Aorta (tissue), 5 donors: ENCODE measurements around the gene LGALSL. TPM values are rescaled to one million over a fixed set of nuclear protein-coding genes. Genes with fewer than 3 reads are reported as not detected.
A peak's percentile ranks its signal among the peaks of the same experiment; 100 is the strongest.

Source experiments
- ATAC-seq: fragments of 200-7000 bp; cut with Tn5 transposase; one replicate; pipeline ENCODE4 v1.9.1; 2022; ENCODE audit warnings: moderate library complexity; ENCODE audit not compliant: low FRiP score
- DNase-seq, 2 donors: peaks; one replicate each; pipeline ENCODE4 v3.0.0-alpha.2; 2020
- H3K27ac ChIP-seq, 2 donors: one replicate each; pipeline ENCODE4 v1.5.1; 2013; ENCODE audit warnings: low read length in 2 of 2, mild to moderate bottlenecking in 2 of 2, moderate library complexity in 2 of 2, control low read depth in 1 of 2, inconsistent platforms in 1 of 2, low read depth in 1 of 2
- H3K27me3 ChIP-seq, 2 donors: one replicate each; pipeline ENCODE4 v1.6.1; 2013; ENCODE audit warnings: control low read depth in 1 of 2, low read length in 1 of 2, mild to moderate bottlenecking in 1 of 2, moderate library complexity in 1 of 2; ENCODE audit not compliant: insufficient read depth in 2 of 2, control insufficient read depth in 1 of 2
- H3K36me3 ChIP-seq, 2 donors: one replicate each; pipeline ENCODE4 v1.6.1; 2013; ENCODE audit warnings: control low read depth in 1 of 2, low read length in 1 of 2, mild to moderate bottlenecking in 1 of 2; ENCODE audit not compliant: insufficient read depth in 2 of 2, control insufficient read depth in 1 of 2
- H3K4me1 ChIP-seq, 2 donors: one replicate each; pipeline ENCODE4 v1.6.1; 2013; ENCODE audit warnings: low read length in 2 of 2, control low read depth in 1 of 2, mild to moderate bottlenecking in 1 of 2, moderate library complexity in 1 of 2; ENCODE audit not compliant: insufficient read depth in 2 of 2, control insufficient read depth in 1 of 2
- H3K4me3 ChIP-seq, 2 donors: one replicate each; pipeline ENCODE4 v1.5.1; 2013; ENCODE audit warnings: low read length in 2 of 2, control low read depth in 1 of 2, mild to moderate bottlenecking in 1 of 2
- H3K9me3 ChIP-seq: one replicate; pipeline ENCODE4 v1.6.1; 2013; ENCODE audit warnings: mild to moderate bottlenecking, low read length; ENCODE audit not compliant: control insufficient read depth
- WGBS, 2 donors: extraction: QIAGEN DNeasy Blood & Tissue Kit; methylation state at CpG; one replicate each; pipeline ENCODE4 v1.1.7; 2013; 5-methylcytosine and 5-hydroxymethylcytosine counted together
- intact Hi-C, 2 donors: fragments of 100-400 bp; cut with DNase I; formaldehyde crosslinking; loops; one replicate each; pipeline versions ENCODE4 v1.14.2 to v1.15.0; 2022
- polyA plus RNA-seq, 2 donors: library from polyadenylated mRNA; stranded (reverse); fragments of 200-250 nt; gene quantifications; one replicate each; pipeline ENCODE4 v1.2.3, GENCODE V29; 2013
- total RNA-seq, 2 donors: library from RNA; stranded (reverse); fragmentation: NEBNext Ultra II Directional; extraction: Animal tissue kit (Norgen Biotek cat#: 25700); gene quantifications; one replicate each; pipeline ENCODE4 v1.2.1, GENCODE V29; 2021
- donor health status: healthy with polysubstance abuse.
- donor health status: Bipolar disorder and iron deficiency.
- donor health status: DM: no; HTN: no; CAD: no.
- donor health status: DM: no; HTN: no; CAD: no.
- donor health status: DM: yes; HTN: yes; CAD: no.

Gene LGALSL
- total and polyA plus RNA-seq, 4 donors, result 18.5 to 26.8 (median 19.4) TPM

DNA sequence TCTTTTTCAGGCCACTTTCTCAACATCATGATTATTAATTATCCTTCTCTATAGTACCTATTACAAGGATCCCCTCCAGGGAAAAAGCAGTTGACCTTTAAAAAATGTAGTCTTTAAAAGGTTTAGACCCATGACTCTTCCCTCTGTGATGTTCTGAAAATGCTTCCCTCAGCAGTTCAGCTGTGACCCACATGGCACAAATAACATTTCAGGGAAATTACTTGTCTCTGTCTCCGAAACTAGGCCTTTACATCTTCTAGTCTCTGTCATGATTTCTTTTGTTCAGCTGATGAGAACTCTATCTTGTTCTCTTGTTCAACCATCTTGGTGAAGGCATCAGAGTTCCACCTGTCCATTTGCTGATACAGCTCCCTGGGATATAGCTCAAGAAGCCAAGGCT is 28.3 kb downstream of the LGALSL start:
- 89 to 98% methylated on average over 1 of the region's 1 CpG for WGBS, 2 donors
- no peak overlapping the region for H3K4me3 ChIP-seq
- DNase-seq (no peak), ATAC-seq (no peak)
- no peaks in the 10 kb centered on the region for H3K9me3 ChIP-seq
- H3K27me3 ChIP-seq, result no peaks in the 10 kb centered on the region
- H3K36me3 ChIP-seq, result no peaks in the 10 kb centered on the region
- intact Hi-C loops, result loop anchor here in 1 of 2 donors (10.0 kb wide), 1 partner anchor 437 kb away; no protein-coding TSS in a partner anchor
- no peaks in the 10 kb centered on the region for H3K4me1 ChIP-seq
- H3K27ac ChIP-seq, result no peak overlapping the region

- Histone ChIP-seq H3K36me3 (no peaks in the 10 kb centered on the region), H3K27me3 (no peaks in the 10 kb centered on the region), H3K4me3 (no peak overlapping the region), H3K9me3 (no peaks in the 10 kb centered on the region), H3K4me1 (no peaks in the 10 kb centered on the region), H3K27ac (no peak overlapping the region)
- ATAC-seq, result no peak
- no peak for DNase-seq
- WGBS, 2 donors, result 57 to 59% methylated on average over 5 of the region's 5 CpGs
- intact Hi-C loops, result loop anchor here in 1 of 2 donors (10.0 kb wide), 1 partner anchor 438 kb away; no protein-coding TSS in a partner anchor
Observed at GRCh38 chr2:64482765-64483504, 29.0 kb downstream of the LGALSL start.

- no peak overlapping the region for H3K27ac ChIP-seq
- no peaks in the 10 kb centered on the region for H3K4me1 ChIP-seq
- ATAC-seq (no peak), DNase-seq (no peak)
- H3K9me3 ChIP-seq, result no peaks in the 10 kb centered on the region
- no peak overlapping the region for H3K4me3 ChIP-seq
- WGBS, 2 donors, result 76 to 83% methylated on average over 4 of the region's 4 CpGs
- no peaks in the 10 kb centered on the region for H3K27me3 ChIP-seq
- no peaks in the 10 kb centered on the region for H3K36me3 ChIP-seq
- intact Hi-C loops, result loop anchor here (5.0 to 10.0 kb wide), 4 partner anchors 33 to 441 kb away; partner anchors contain the start of gene LGALSL (in 1 of the 2)
Observed at GRCh38 chr2:64485331-64485730, 31.4 kb downstream of the LGALSL start.

DNA sequence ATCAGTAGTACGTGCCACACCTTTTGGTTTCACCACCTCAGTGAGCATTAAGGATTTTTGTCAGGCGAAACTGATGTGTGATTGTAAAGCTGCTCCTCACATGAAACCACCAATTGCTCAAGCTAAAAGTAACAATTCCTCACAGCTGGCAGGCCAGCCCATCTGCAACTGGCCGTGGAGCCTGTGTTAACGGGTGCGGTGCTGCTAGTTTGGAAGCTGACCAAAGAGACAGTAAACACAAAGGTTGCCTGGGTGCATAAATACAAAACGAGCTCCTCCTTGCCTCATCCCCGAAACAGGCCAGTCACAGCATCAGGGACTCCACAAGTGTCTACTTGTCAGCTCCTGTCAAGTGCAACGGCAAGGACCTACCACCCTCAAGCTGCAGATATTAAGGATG is 32.0 kb downstream of the LGALSL start:
- intact Hi-C loops, result loop anchor here (2.0 to 10.0 kb wide), 5 partner anchors 34 to 441 kb away; partner anchors contain the start of gene LGALSL (in 1 of the 2)
- no peak for ATAC-seq
- no peak for DNase-seq
- Histone ChIP-seq H3K27ac (no peak overlapping the region), H3K27me3 (no peaks in the 10 kb centered on the region), H3K9me3 (no peaks in the 10 kb centered on the region), H3K4me1 (no peaks in the 10 kb centered on the region), H3K4me3 (no peak overlapping the region), H3K36me3 (no peaks in the 10 kb centered on the region)
- 82 to 85% methylated on average over 8 of the region's 8 CpGs for WGBS, 2 donors

GRCh38 chr2:64487256-64488049 is 33.5 kb downstream of the LGALSL start:
- Histone ChIP-seq H3K27me3 (no peaks in the 10 kb centered on the region), H3K36me3 (no peaks in the 10 kb centered on the region), H3K9me3 (no peaks in the 10 kb centered on the region), H3K4me1 (peaks cover 0 to 2% of the 10 kb centered on the region in 2 donors), H3K27ac (no peak overlapping the region), H3K4me3 (no peak overlapping the region)
- intact Hi-C loops, result loop anchor here (2.0 to 10.0 kb wide), 5 partner anchors 35 to 443 kb away; partner anchors contain the start of gene LGALSL (in 1 of the 2)
- ATAC-seq (no peak), DNase-seq (no peak)
- WGBS, 2 donors, result 64 to 67% methylated on average over 10 of the region's 10 CpGs

GRCh38 chr2:64488050-64488974 is 34.4 kb downstream of the LGALSL start:
- Histone ChIP-seq H3K4me1 (peaks cover 0 to 2% of the 10 kb centered on the region in 2 donors), H3K9me3 (no peaks in the 10 kb centered on the region), H3K27ac (no peak overlapping the region), H3K4me3 (no peak overlapping the region), H3K27me3 (no peaks in the 10 kb centered on the region), H3K36me3 (no peaks in the 10 kb centered on the region)
- peak; percentile 71 to 90 for DNase-seq
- peak; percentile 76 for ATAC-seq
- 55 to 56% methylated on average over 20 of the region's 20 CpGs for WGBS, 2 donors
- intact Hi-C loops, result loop anchor here (5.0 to 10.0 kb wide), 4 partner anchors 36 to 444 kb away; partner anchors contain the start of gene LGALSL (in 1 of the 2)

DNA sequence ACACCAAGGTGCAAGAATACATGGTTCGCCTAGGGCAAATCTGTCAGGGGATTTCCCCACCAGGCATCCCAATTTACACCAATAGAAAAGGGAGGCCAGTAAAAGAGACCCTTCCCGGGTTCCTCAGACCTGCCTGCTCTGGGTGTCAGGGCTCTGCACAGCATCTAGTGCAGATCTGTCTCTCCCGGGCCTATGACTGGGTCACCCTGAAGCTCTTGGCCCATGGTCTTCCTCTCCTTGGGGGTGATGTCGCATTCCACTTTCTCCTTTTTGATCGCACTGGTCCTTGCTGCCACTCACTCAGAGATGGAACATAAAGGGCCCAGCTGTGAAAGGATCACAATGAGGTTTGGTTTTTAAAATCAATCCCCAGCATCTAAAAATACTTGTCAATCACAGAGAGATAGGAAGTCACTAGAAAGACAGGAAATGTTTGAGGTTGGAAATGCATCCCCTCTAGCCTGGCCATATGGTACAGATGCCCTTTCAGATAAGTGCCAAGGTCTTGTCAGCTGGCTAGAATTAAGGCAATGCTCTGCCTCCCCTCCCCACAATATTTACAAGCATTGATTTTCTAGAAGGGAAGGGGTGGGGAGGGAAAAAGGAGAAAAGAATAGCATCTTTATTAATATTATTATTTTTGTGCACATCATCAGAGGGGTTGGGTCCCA is 35.3 kb downstream of the LGALSL start:
- H3K27ac ChIP-seq, result no peak overlapping the region
- intact Hi-C loops, result loop anchor here (5.0 to 10.0 kb wide), 4 partner anchors 37 to 444 kb away; partner anchors contain the start of gene LGALSL (in 1 of the 2)
- peaks cover 0 to 2% of the 10 kb centered on the region in 2 donors for H3K4me1 ChIP-seq
- H3K4me3 ChIP-seq, result no peak overlapping the region
- WGBS, 2 donors, result 89 to 96% methylated on average over 5 of the region's 5 CpGs
- ATAC-seq (no peak), DNase-seq (no peak)
- H3K27me3 ChIP-seq, result no peaks in the 10 kb centered on the region
- H3K9me3 ChIP-seq, result no peaks in the 10 kb centered on the region
- H3K36me3 ChIP-seq, result no peaks in the 10 kb centered on the region
